ENCODE measurements around the gene SDHAF2.
"Not testable (repeated sequence)": the region's sequence is repeated elsewhere in the genome, so short reads cannot be mapped to it uniquely, and the experiment has no call there.

- not testable (repeated sequence) for TF ChIP-seq EHMT2 (IDR thresholded peaks at IDR 0.05; ENCODE audit: borderline replicate concordance, low read depth, low read length); GABPB1 (CRISPR knock-in tag; IDR thresholded peaks at IDR 0.05); YY1 (IDR thresholded peaks at IDR 0.05; ENCODE audit: insufficient read depth, insufficient replicate concordance, low read depth, low read length); ZNF282 (IDR thresholded peaks at IDR 0.05; ENCODE audit: partially characterized antibody); TBX3 (IDR thresholded peaks at IDR 0.05; ENCODE audit: borderline replicate concordance); SRY (CRISPR knock-in tag; IDR thresholded peaks at IDR 0.05); EZH2 (conservative IDR thresholded peaks at IDR 0.05; ENCODE audit: low read depth, low read length); ZNF121 (CRISPR knock-in tag; IDR thresholded peaks at IDR 0.05); ZNF232 (CRISPR knock-in tag; IDR thresholded peaks at IDR 0.05; ENCODE audit: borderline replicate concordance); SIX4 (CRISPR knock-in tag; IDR thresholded peaks at IDR 0.05); POLR2AphosphoS5 (IDR thresholded peaks at IDR 0.05; ENCODE audit: low read depth, low read length); CTCF (CRISPR knock-in tag; IDR thresholded peaks at IDR 0.05); NFE2L1 (CRISPR knock-in tag; IDR thresholded peaks at IDR 0.05; ENCODE audit: borderline replicate concordance); ZNF652 (CRISPR knock-in tag; IDR thresholded peaks at IDR 0.05; ENCODE audit: borderline replicate concordance, low read depth)
Observed at GRCh38 chr11:61430839-61431238, 915 bp downstream of the SDHAF2 start.
